ENCODE results near the gene PSMB3.

Gene PSMB3

DNA sequence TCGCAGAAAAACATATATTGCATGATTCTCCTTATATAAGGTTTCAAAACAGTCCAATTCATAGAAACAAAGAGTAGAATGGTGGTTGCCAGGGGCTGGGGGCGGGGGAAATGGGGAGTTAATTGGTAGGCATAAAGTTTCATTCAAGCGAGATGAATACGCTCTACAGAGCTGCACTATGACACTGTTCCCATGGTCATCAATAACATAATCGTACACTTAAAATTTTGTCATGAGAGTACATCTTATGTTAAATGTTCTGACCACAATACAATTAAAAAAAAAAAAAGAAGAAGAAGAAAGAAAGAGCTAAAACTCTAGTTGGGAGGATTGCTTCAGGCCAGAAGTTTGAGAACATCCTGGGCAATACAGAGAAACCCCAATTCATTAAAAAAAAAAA is 41.7 kb downstream of the PSMB3 start:
- no peak for DNase-seq (ENCODE audit: extremely low read depth in 1 of 2, low read depth in 1 of 2)

DNA sequence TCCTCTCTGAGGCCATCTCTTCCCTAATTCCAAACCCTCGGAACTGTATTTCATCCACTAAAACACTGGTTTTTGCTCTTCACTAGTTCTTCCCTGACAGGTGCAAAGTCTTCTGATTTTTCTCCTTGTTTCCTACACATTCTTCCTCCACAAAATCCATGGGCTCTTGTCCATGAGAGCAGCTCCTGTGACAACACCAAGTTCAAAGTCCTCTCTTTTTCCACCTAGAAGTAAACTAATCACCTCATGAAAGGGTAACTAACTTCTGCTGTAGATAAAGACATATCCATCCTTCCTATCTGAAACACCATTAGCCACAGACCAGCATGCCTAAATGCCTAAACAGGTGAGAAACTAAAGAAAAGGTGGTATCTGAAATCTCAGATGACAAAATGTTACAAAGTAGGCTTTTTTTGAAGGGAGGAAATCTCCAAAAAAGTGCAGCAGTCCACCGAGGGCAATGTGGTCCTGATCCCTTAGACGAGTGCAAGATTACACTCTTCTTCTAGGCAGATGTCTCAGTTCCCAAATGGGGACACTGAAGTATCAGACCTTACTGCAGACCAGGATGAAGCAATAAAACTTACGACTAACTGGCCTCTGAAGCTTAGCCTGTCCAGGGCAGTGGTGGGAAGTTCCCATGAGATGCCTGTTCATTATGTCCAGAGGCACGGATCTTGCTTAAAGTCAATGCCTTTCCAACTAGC is 44.1 kb downstream of the PSMB3 start:
- no peak for DNase-seq (ENCODE audit: extremely low read depth in 1 of 2, low read depth in 1 of 2)

DNA sequence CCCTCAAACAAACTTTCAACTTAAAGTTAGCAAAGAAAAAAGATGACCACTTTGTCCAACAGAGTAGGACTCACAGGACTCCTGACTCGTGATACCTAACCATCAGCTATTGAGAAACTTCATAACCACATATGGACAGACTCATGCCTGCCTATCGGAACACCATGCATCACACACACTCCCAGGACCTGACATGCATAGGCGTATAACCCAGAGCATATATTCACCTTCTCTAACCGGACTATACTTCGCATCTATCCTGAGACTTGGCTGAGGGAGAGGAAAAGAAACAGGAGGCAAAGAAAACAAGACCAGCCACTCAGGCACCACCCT is 44.6 kb downstream of the PSMB3 start:
- DNase-seq (ENCODE audit: extremely low read depth in 1 of 2, low read depth in 1 of 2): no peak

DNA sequence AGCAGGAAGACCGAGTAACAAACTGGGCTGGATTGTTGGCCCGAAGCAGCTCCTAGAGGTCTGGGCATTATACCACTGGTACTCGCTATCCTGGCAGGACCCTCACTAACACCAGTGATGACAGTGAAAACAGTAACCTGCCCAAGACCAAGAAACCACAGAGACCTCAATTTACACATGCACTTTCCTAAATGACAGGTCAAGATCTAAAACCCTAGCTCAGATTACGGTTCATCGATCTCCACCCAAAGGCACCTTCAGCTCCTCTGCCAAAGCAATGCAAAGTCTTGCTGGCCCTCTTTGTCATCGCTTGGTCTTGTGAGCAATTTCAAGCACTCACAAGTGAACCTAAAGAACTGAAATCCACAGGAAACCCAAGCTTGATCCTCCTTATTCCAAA is 45.3 kb downstream of the PSMB3 start:
- DNase-seq (ENCODE audit: extremely low read depth in 1 of 2, low read depth in 1 of 2): no peak

GRCh38 chr17:38798614-38799500 is 46.3 kb downstream of the PSMB3 start:
- DNase-seq (ENCODE audit: extremely low read depth in 1 of 2, low read depth in 1 of 2): peak; percentile 23 to 33

DNA sequence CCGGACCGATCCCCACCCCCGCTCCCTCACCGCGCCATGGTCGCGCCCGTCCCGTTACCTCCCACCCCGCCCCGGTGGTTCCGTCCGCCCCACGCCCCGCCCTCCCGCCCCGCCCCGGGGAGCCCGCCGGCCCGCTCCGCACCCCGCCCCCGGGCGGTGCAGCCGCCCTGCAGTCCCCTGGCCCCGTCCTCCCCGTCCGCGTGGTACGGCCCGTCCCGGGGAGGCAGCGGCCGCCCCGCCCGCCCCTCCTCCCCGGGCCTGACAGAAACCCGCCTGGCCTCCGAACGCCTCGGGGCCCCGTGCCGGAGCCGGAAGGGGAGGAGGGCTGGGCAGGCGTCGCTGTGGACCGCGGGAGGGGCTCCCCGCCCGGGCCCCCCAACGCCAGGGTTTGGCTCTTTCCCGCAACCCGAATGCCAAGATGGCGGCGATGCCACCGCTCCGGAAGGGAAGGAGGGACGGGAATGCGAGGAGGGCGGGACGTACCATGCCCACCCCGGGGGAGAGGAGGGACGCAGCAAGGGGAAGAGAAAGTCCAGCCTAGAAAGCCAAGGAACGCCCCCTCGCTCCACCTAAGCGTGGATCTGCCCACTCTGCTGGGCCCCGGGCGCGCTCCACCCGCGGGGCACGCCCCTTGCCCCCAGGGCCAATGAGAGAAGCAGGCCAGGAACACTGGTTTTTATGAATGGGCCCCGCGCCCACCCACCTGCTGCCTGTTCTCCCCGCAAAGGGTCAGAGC is 47.1 kb downstream of the PSMB3 start, which contains the start of gene PIP4K2B:
Gene PIP4K2B, minus strand, starts transcription at position 56 of the 736 bp plus-strand sequence. CDS start 132 bp downstream, outside the sequence.
- peak; percentile 82 to 92 for DNase-seq (ENCODE audit: extremely low read depth in 1 of 2, low read depth in 1 of 2)

- DNase-seq (ENCODE audit: extremely low read depth in 1 of 2, low read depth in 1 of 2): no peak
Observed at GRCh38 chr17:38800237-38800760, 47.8 kb downstream of the PSMB3 start.

DNA sequence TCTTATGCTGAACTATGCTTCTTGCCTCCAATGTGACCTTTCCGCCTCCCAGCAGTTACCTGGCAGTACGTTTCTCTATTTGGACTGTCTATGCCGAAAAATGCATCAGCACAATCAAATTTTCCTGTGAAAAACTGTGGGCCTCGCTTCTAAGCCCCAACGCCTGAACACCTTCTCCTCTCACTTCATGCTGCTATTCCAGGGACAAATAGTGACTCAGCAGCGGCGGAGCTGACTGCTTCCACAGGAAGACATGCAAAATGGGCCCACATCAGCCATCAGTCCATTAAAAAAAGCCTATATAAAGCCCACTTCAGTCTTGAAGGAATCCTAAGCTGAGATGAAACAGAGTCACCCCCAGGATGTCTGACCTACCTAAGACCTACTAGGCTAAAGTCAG is 57.3 kb downstream of the PSMB3 start:
- DNase-seq (ENCODE audit: extremely low read depth in 1 of 2, low read depth in 1 of 2): no peak

All from stimulated activated CD8-positive, alpha-beta memory T cell treated with anti-CD3 and anti-CD28 coated beads, Interleukin-7, amount 100 ng/mL, for 48 hours (primary cell).